Psoas muscle (tissue), 8 donors: ENCODE measurements around the gene HAS3. TPM values are rescaled to one million over a fixed set of nuclear protein-coding genes. Genes with fewer than 3 reads are reported as not detected.
"Not testable (repeated sequence)": the region's sequence is repeated elsewhere in the genome, so short reads cannot be mapped to it uniquely, and the experiment has no call there.

ENCODE experiments used
- ATAC-seq, 4 donors: fragments of 200-7000 bp; cut with Tn5 transposase; one replicate each; pipeline ENCODE4 v1.9.1; 2020; ENCODE audit warnings: moderate library complexity in 3 of 4, mild to moderate bottlenecking in 2 of 4
- DNase-seq, 2 donors: peaks; one replicate each; pipeline ENCODE4 v3.0.0-alpha.2; 2020
- H3K27ac ChIP-seq: fragments of 200-600 bp; one replicate; pipeline ENCODE4 v1.8.0; 2022
- H3K27me3 ChIP-seq, 3 donors: fragments of 200-600 bp in 1 of 3; one replicate each; pipeline versions ENCODE4 v1.6.1 to v1.8.0; 2013 to 2022; ENCODE audit warnings: low read length in 2 of 3, mild to moderate bottlenecking in 2 of 3, moderate library complexity in 1 of 3; ENCODE audit not compliant: insufficient read depth in 3 of 3
- H3K36me3 ChIP-seq, 2 donors: fragments of 200-600 bp in 1 of 2; one replicate each; pipeline versions ENCODE4 v1.6.1 to v1.8.0; 2013 to 2022; ENCODE audit warnings: low read depth in 1 of 2, mild to moderate bottlenecking in 1 of 2, moderate library complexity in 1 of 2; ENCODE audit not compliant: insufficient read depth in 1 of 2
- H3K4me1 ChIP-seq: fragments of 200-600 bp; one replicate; pipeline ENCODE4 v1.8.0; 2022
- H3K4me3 ChIP-seq: fragments of 200-600 bp; one replicate; pipeline ENCODE4 v1.8.0; 2022; ENCODE audit warnings: mild to moderate bottlenecking
- H3K9me3 ChIP-seq: fragments of 200-600 bp; one replicate; pipeline ENCODE4 v1.8.0; 2022
- WGBS, 3 donors: extraction: QIAGEN DNeasy Blood & Tissue Kit; methylation state at CpG; one replicate each; pipeline versions ENCODE4 v1.1.6 to v1.1.7; 2013; 5-methylcytosine and 5-hydroxymethylcytosine counted together
- intact Hi-C, 2 donors: fragments of 100-400 bp; cut with DNase I; formaldehyde crosslinking; loops; one replicate each; pipeline versions ENCODE4 v1.11.0 to v1.14.2; 2022
- polyA plus RNA-seq, 3 donors: library from polyadenylated mRNA; stranded (reverse); fragments of 200-250 nt; gene quantifications; one replicate each; pipeline ENCODE4 v1.2.3, GENCODE V29; 2013
- total RNA-seq, 4 donors: library from RNA; stranded (reverse); fragmentation: NEBNext Ultra II Directional in 2 of 4; extraction: Animal tissue kit (Norgen Biotek cat#: 25700) in 2 of 4; gene quantifications; one replicate each; pipeline versions ENCODE4 v1.2.1 to v1.2.4, GENCODE V29; 2021 to 2023
- TF ChIP-seq, protein P1 (sequence below): fragments of 200-600 bp; IDR thresholded peaks from one replicate; pipeline ENCODE4 v1.8.0; 2022; ENCODE audit warnings: antibody characterized with exemption
- donor health status: healthy with polysubstance abuse.
- donor health status: DM: no; HTN: no; CAD: no; lungs with moderate emphysema.
- donor health status: Bipolar disorder and iron deficiency.
- donor health status: healthy.
- donor health status: DM: yes; HTN: yes; CAD: no.
- donor health status: DM: no; HTN: no; CAD: no.
- donor health status: DM: no; HTN: no; CAD: no.
- donor health status: DM: yes; HTN: yes; CAD: no.

HAS3 gene
- total and polyA plus RNA-seq, 7 donors, result 0.40 to 1.8 (median 0.86) TPM

DNA sequence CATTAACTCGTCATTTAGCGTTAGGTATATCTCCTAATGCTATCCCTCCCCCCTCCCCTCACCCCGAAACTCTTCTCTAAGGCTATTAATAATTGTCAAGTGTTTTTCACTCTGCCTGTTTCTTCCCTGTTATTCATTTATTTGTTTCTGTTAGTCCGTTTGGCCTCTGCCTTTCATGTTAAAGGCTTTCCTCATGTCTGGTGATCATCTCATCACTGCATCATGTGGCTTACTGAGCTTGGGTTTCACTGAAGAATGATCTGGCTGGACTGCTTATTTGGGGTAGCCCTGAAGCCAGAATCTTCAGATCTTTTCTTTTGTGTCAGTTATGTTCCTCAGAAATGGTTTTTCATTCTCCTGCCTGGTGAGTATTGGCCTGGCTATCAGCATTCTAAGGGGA lies 36.5 kb downstream of the HAS3 start:
- TF ChIP-seq, protein P1, sequence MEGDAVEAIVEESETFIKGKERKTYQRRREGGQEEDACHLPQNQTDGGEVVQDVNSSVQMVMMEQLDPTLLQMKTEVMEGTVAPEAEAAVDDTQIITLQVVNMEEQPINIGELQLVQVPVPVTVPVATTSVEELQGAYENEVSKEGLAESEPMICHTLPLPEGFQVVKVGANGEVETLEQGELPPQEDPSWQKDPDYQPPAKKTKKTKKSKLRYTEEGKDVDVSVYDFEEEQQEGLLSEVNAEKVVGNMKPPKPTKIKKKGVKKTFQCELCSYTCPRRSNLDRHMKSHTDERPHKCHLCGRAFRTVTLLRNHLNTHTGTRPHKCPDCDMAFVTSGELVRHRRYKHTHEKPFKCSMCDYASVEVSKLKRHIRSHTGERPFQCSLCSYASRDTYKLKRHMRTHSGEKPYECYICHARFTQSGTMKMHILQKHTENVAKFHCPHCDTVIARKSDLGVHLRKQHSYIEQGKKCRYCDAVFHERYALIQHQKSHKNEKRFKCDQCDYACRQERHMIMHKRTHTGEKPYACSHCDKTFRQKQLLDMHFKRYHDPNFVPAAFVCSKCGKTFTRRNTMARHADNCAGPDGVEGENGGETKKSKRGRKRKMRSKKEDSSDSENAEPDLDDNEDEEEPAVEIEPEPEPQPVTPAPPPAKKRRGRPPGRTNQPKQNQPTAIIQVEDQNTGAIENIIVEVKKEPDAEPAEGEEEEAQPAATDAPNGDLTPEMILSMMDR, result no peak
- Histone ChIP-seq H3K36me3 (peaks cover 18 to 93% of the 10 kb centered on the region in 2 donors), H3K4me1 (no peaks in the 10 kb centered on the region), H3K9me3 (no peaks in the 10 kb centered on the region), H3K4me3 (no peak overlapping the region), H3K27me3 (no peaks in the 10 kb centered on the region), H3K27ac (no peak overlapping the region)
- ATAC-seq (no peak), DNase-seq (no peak)
- intact Hi-C loops, result no loop called here
- 86 to 92% (median 89%) methylated on average over 4 of the region's 4 CpGs for WGBS, 3 donors

DNA sequence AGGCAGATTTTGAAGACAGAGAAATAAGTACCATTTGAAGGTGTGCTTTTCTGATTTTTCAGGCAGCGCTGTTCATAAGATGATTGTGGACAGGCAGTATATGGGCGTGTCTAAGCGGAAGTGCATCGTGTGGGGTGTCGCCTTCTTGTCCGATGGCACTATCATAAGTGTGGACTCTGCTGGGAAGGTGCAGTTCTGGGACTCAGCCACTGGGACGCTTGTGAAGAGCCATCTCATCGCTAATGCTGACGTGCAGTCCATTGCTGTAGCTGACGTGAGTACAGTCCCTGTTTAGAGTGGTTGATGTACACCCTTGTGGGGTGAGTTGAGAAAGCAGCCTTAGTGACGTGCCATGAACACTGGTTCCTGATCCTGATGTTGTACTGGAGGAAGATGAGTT lies 37.7 kb downstream of the HAS3 start:
- Histone ChIP-seq H3K4me1 (no peaks in the 10 kb centered on the region), H3K27ac (no peak overlapping the region), H3K36me3 (peaks cover 18 to 90% of the 10 kb centered on the region in 2 donors), H3K27me3 (no peaks in the 10 kb centered on the region), H3K4me3 (no peak overlapping the region), H3K9me3 (no peaks in the 10 kb centered on the region)
- WGBS, 3 donors, result 89 to 91% (median 89%) methylated on average over 11 of the region's 11 CpGs
- TF ChIP-seq, protein P1, result no peak
- intact Hi-C loops, result no loop called here
- no peak for DNase-seq
- peak in 1 of 4 donors; percentile 47 for ATAC-seq

DNA sequence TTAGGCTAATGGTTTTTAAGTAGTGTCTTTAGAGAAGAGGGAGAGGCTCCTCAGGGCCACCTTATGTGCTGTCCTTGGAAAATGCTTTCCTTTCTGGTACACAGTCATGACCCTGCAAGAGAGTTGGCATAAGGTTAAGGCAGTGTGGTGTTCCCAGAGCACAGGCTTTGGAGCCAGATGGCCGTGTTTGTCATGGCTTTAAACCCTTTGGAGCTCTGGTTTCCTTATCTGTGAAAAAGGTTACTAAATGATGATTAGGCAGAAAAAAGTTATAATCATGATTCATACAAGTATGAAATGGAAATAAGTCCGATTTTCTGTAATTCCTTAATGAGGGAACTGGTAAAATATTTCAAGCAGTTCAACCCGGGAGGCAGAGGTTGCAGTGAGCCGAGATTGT lies 40.2 kb downstream of the HAS3 start:
- ATAC-seq (peak; percentile 73 to 86 (median 84)), DNase-seq (peak in 1 of 2 donors; percentile 21)
- Histone ChIP-seq H3K27me3 (no peaks in the 10 kb centered on the region), H3K27ac (peak overlapping the region; percentile 34), H3K36me3 (peaks cover 17 to 87% of the 10 kb centered on the region in 2 donors), H3K4me1 (no peaks in the 10 kb centered on the region), H3K4me3 (no peak overlapping the region), H3K9me3 (no peaks in the 10 kb centered on the region)
- WGBS, 3 donors, result 32 to 63% (median 37%) methylated on average over 4 of the region's 4 CpGs
- TF ChIP-seq, protein P1, result no peak
- intact Hi-C loops, result no loop called here

DNA sequence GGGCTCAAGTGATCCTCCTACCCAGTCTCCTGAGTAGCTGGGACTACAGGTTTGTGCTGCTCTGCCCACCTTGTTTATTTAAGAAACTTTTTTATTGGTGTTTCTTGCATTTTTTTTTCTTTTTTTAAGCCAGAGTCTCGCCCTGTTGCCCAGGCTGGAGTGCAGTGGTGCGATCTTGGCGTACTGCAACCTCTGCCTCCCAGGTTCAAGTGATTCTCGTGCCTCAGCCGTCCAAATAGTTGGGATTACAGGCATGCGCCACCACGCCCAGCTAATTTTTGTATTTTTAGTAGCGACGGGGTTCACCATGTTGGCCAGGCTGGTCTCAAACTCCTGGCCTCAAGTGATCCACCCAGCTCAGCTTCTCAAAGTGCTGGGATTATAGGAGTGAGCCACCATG lies 44.2 kb downstream of the HAS3 start:
- H3K36me3 ChIP-seq, result peaks cover 13 to 87% of the 10 kb centered on the region in 2 donors
- not testable (repeated sequence) for H3K27ac ChIP-seq, H3K9me3 ChIP-seq, ATAC-seq, H3K27me3 ChIP-seq, H3K4me3 ChIP-seq, DNase-seq, H3K4me1 ChIP-seq
- intact Hi-C loops, result loop anchor here (2.0 to 5.0 kb wide), 2 partner anchors 137 to 138 kb away; no protein-coding TSS in a partner anchor
- WGBS, 3 donors, result 60 to 77% (median 67%) methylated on average over 9 of the region's 9 CpGs

DNA sequence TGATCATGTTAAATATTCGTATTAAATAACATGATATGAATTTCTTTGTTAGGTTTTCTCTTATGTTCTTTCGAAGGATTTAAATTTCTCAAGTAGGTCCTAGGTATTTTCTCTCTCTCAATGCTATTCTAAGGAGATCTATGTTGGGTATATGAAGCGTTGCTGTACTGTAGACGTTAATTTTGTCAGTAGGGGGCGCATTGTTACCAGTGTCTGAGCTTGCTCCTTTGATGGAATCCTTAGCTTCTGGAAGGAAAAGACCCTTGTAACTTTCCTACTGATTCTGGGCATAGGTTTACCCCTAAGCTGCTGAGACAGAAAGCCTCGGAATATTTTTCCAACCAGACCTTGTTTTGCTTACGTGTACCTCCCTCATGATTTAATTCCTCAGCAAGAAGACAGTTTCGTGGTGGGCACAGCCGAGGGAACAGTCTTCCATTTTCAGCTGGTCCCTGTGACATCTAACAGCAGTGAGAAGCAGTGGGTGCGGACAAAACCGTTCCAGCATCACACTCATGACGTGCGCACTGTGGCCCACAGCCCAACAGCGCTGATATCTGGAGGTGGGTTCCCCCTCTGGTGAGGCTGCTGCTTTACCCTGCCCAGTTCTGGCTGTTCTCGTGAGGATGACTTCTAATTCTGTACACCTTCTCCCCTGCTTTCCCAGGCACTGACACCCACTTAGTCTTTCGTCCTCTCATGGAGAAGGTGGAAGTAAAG lies 44.9 kb downstream of the HAS3 start:
- Histone ChIP-seq H3K9me3 (no peaks in the 10 kb centered on the region), H3K4me1 (no peaks in the 10 kb centered on the region), H3K4me3 (no peak overlapping the region), H3K36me3 (peaks cover 13 to 87% of the 10 kb centered on the region in 2 donors), H3K27ac (no peak overlapping the region), H3K27me3 (no peaks in the 10 kb centered on the region)
- WGBS, 3 donors, result 61 to 65% (median 64%) methylated on average over 16 of the region's 16 CpGs
- TF ChIP-seq, protein P1, result peak; percentile 79
- ATAC-seq, result peak; percentile 53 to 81 (median 76)
- DNase-seq, result no peak
- intact Hi-C loops, result loop anchor here (2.0 to 5.0 kb wide), 2 partner anchors 136 to 137 kb away; no protein-coding TSS in a partner anchor
